Keratinocyte (primary cell): ENCODE results near the gene SMOC1.

Source experiments
- CTCF ChIP-seq, 3 experiments: IDR thresholded peaks in 1 of 3; conservative IDR thresholded peaks in 1 of 3; optimal IDR thresholded peaks in 1 of 3; 2 replicates in 2 of 3; 3 replicates in 1 of 3; pipeline versions ENCODE3 to v1.5.1; 2011; ENCODE audit warnings: low read length in 3 of 3, mild to moderate bottlenecking in 3 of 3, moderate library complexity in 2 of 3, control low read depth in 1 of 3, inconsistent platforms in 1 of 3; ENCODE audit not compliant: insufficient read depth in 2 of 3; ENCODE audit errors: extremely low read depth in 1 of 3
- EZH2 ChIP-seq: IDR thresholded peaks from one replicate; pipeline ENCODE4 v1.6.1; 2012; ENCODE audit warnings: inconsistent platforms, mild to moderate bottlenecking, low read length, moderate library complexity

DNA sequence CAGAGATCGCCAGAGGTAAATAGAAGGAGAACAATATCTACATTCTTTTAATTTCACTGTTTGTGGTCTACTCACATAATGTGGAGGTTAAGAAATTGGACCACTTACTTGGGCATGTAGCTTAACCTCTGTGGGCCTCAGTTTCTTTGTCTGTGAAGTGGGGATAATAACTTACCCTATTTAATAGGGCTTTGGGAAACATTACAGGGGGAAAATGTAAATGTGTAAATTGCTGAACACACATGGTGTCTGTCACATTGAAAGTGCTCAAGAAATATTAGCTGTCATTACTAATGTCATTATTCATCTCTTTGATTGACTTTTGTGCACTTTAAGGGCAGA lies 169.1 kb downstream of the SMOC1 start:
- no peak for TF ChIP-seq CTCF (optimal IDR thresholded peaks at IDR 0.05 in 1 of 3, IDR thresholded peaks at IDR 0.05 in 1 of 3, conservative IDR thresholded peaks at IDR 0.05 in 1 of 3; ENCODE audit: extremely low read depth in 1 of 3, insufficient read depth in 2 of 3, low read length in 3 of 3)
- TF ChIP-seq EZH2: no peak
